CD14-positive monocyte (primary cell): Measurements from ENCODE around the gene GTF2A1L. TPM values are rescaled to one million over a fixed set of nuclear protein-coding genes. Genes with fewer than 3 reads are reported as not detected.

Source experiments
- DNase-seq, 3 donors: peaks; one replicate each; pipeline ENCODE4 v3.0.0-alpha.2; 2011 to 2022
- H2AFZ ChIP-seq: 2 replicates; pipeline ENCODE4 v1.6.0; 2012; ENCODE audit warnings: mild to moderate bottlenecking, low read depth, low read length, inconsistent platforms; ENCODE audit not compliant: insufficient read depth, poor library complexity, severe bottlenecking
- H3K27ac ChIP-seq, 2 donors: 1 replicate in 1 of 2; 2 replicates in 1 of 2; pipeline ENCODE4 v1.5.1; 2012 to 2013; ENCODE audit warnings: low read length in 2 of 2, control low read depth in 1 of 2, inconsistent platforms in 1 of 2, low read depth in 1 of 2, mild to moderate bottlenecking in 1 of 2
- H3K27me3 ChIP-seq, 2 donors: one replicate each; pipeline versions ENCODE4 v1.6.0 to v1.6.1; 2011 to 2013; ENCODE audit warnings: low read length in 2 of 2; ENCODE audit not compliant: control insufficient read depth in 2 of 2, insufficient read depth in 2 of 2
- H3K36me3 ChIP-seq, 2 donors: replicated peaks in 1 of 2; 1 replicate in 1 of 2; 2 replicates in 1 of 2; pipeline versions ENCODE4 v1.5.1 to v1.6.1; 2012 to 2013; ENCODE audit warnings: low read length in 2 of 2, control low read depth in 1 of 2, inconsistent platforms in 1 of 2, mild to moderate bottlenecking in 1 of 2; ENCODE audit not compliant: insufficient read depth in 2 of 2, control insufficient read depth in 1 of 2
- H3K4me1 ChIP-seq, 2 donors: 1 replicate in 1 of 2; 2 replicates in 1 of 2; pipeline versions ENCODE4 v1.5.1 to v1.6.1; 2012 to 2013; ENCODE audit warnings: low read length in 2 of 2, control low read depth in 1 of 2, inconsistent platforms in 1 of 2, mild to moderate bottlenecking in 1 of 2, moderate library complexity in 1 of 2; ENCODE audit not compliant: insufficient read depth in 2 of 2, control insufficient read depth in 1 of 2
- H3K4me2 ChIP-seq: replicated peaks from 2 replicates; pipeline ENCODE3; 2012; ENCODE audit warnings: low read length, moderate library complexity, mild to moderate bottlenecking; ENCODE audit not compliant: poor library complexity, severe bottlenecking; ENCODE audit errors: extremely low read depth
- H3K4me3 ChIP-seq, 3 experiments: fragments of 200-600 bp in 1 of 3; sonication (generic) in 1 of 3; replicated peaks in 1 of 3; 1 replicate in 2 of 3; 2 replicates in 1 of 3; pipeline ENCODE4 v1.5.1; 2011 to 2013; ENCODE audit warnings: low read length in 3 of 3, mild to moderate bottlenecking in 3 of 3, control low read depth in 2 of 3, low read depth in 2 of 3, inconsistent platforms in 1 of 3, moderate library complexity in 1 of 3
- H3K79me2 ChIP-seq: 2 replicates; pipeline ENCODE4 v1.6.0; 2012; ENCODE audit warnings: mild to moderate bottlenecking, control low read depth, inconsistent platforms, low read length, moderate library complexity; ENCODE audit not compliant: insufficient read depth
- H3K9ac ChIP-seq: 2 replicates; pipeline ENCODE4 v1.6.0; 2017; ENCODE audit warnings: low read length, mild to moderate bottlenecking; ENCODE audit not compliant: insufficient read depth, poor library complexity, severe bottlenecking
- H3K9me3 ChIP-seq, 2 donors: replicated peaks in 1 of 2; 1 replicate in 1 of 2; 2 replicates in 1 of 2; pipeline versions ENCODE4 v1.5.1 to v1.6.1; 2012 to 2013; ENCODE audit warnings: low read length in 2 of 2, control low read depth in 1 of 2; ENCODE audit not compliant: control insufficient read depth in 1 of 2, insufficient read depth in 1 of 2
- H4K20me1 ChIP-seq: 2 replicates; pipeline ENCODE4 v1.6.0; 2012; ENCODE audit warnings: mild to moderate bottlenecking, low read length, control low read depth, moderate library complexity; ENCODE audit not compliant: insufficient read depth
- H3K27ac Mint-ChIP-seq, 7 donors: one replicate each; pipeline ENCODE4 v1.8.0; 2020; ENCODE audit warnings: mild to moderate bottlenecking in 7 of 7, mixed read lengths in 7 of 7, moderate library complexity in 6 of 7, inconsistent platforms in 2 of 7
- H3K27me3 Mint-ChIP-seq, 3 donors: one replicate each; pipeline ENCODE4 v1.8.0; 2021 to 2022; ENCODE audit warnings: low read depth in 3 of 3, mild to moderate bottlenecking in 3 of 3, mixed read lengths in 3 of 3, moderate library complexity in 3 of 3, inconsistent platforms in 1 of 3
- H3K36me3 Mint-ChIP-seq, 2 donors: one replicate each; pipeline ENCODE4 v1.8.0; 2020; ENCODE audit warnings: mixed read lengths in 2 of 2, inconsistent platforms in 1 of 2, mild to moderate bottlenecking in 1 of 2
- H3K4me1 Mint-ChIP-seq: one replicate; pipeline ENCODE4 v1.8.0; 2020; ENCODE audit warnings: mild to moderate bottlenecking, mixed read lengths
- H3K4me3 Mint-ChIP-seq, 2 donors: one replicate each; pipeline ENCODE4 v1.8.0; 2020; ENCODE audit warnings: mild to moderate bottlenecking in 2 of 2, mixed read lengths in 2 of 2, moderate library complexity in 1 of 2
- H3K9me3 Mint-ChIP-seq, 7 donors: one replicate each; pipeline ENCODE4 v1.8.0; 2020 to 2022; ENCODE audit warnings: mixed read lengths in 7 of 7, mild to moderate bottlenecking in 6 of 7, moderate library complexity in 6 of 7, inconsistent platforms in 2 of 7
- CTCF ChIP-seq: fragments of 200-600 bp; IDR thresholded peaks from one replicate; pipeline ENCODE4 v1.8.0; 2022; ENCODE audit warnings: antibody characterized with exemption, mild to moderate bottlenecking
- WGBS: methylation state at CpG from one replicate; pipeline ENCODE4 v1.1.5; 2013; ENCODE audit warnings: missing lambda C conversion rate; ENCODE audit not compliant: insufficient coverage; 5-methylcytosine and 5-hydroxymethylcytosine counted together
- intact Hi-C, 2 donors: fragments of 100-400 bp; cut with micrococcal nuclease; formaldehyde crosslinking; loops; one replicate each; pipeline versions ENCODE4 v1.15.0 to v1.15.1; 2023
- polyA plus RNA-seq, 3 donors: library from polyadenylated mRNA; depleted of rRNA in 1 of 3; unstranded in 2 of 3; stranded (reverse) in 1 of 3; fragments of 300-500 nt in 2 of 3; fragments of >200 nt in 1 of 3; fragmentation: Illumina TruSeq in 2 of 3; gene quantifications; 1 replicate in 2 of 3; 2 replicates in 1 of 3; pipeline ENCODE4 v1.2.3, GENCODE V29; 2012 to 2021

Gene GTF2A1L
- polyA plus RNA-seq, 3 donors: not detected

- no peak overlapping the region for H3K9ac ChIP-seq
Observed at GRCh38 chr2:48569433-48569832, 48.2 kb upstream of the GTF2A1L start.

GRCh38 chr2:48572816-48573215 is 44.8 kb upstream of the GTF2A1L start:
- Histone ChIP-seq H3K36me3 (no peaks in the 10 kb centered on the region), H3K4me1 (no peaks in the 10 kb centered on the region), H3K79me2 (no peaks in the 10 kb centered on the region), H3K4me2 (no peak overlapping the region), H3K27me3 (no peaks in the 10 kb centered on the region), H4K20me1 (no peaks in the 10 kb centered on the region), H3K9ac (no peak overlapping the region), H3K27ac (no peak overlapping the region), H3K9me3 (no peaks in the 10 kb centered on the region), H2AFZ (no peak overlapping the region), H3K4me3 (no peak overlapping the region)
- Mint-ChIP-seq H3K4me1 (peaks cover 14% of the 10 kb centered on the region), H3K27ac (no peak overlapping the region), H3K9me3 (no peaks in the 10 kb centered on the region), H3K27me3 (peaks cover 0 to 2% (median 0%) of the 10 kb centered on the region in 3 donors), H3K4me3 (no peak overlapping the region), H3K36me3 (no peaks in the 10 kb centered on the region)
- intact Hi-C loops: no loop called here
- TF ChIP-seq CTCF: no peak
- DNase-seq: no peak
- WGBS: 100% methylated on average over 3 of the region's 5 CpGs

More at GRCh38 chr2:48569433-48569832, 48.2 kb upstream of the GTF2A1L start:
- Histone ChIP-seq H2AFZ (no peak overlapping the region), H3K79me2 (no peaks in the 10 kb centered on the region), H4K20me1 (no peaks in the 10 kb centered on the region), H3K4me3 (no peak overlapping the region), H3K27me3 (no peaks in the 10 kb centered on the region), H3K9me3 (no peaks in the 10 kb centered on the region), H3K4me2 (no peak overlapping the region), H3K27ac (no peak overlapping the region), H3K4me1 (no peaks in the 10 kb centered on the region), H3K36me3 (no peaks in the 10 kb centered on the region)
- H3K27ac Mint-ChIP-seq: no peak overlapping the region
- TF ChIP-seq CTCF: no peak
- H3K4me1 Mint-ChIP-seq: peaks cover 6% of the 10 kb centered on the region
- no peaks in the 10 kb centered on the region for H3K36me3 Mint-ChIP-seq
- DNase-seq: no peak
- peaks cover 0 to 2% (median 0%) of the 10 kb centered on the region in 3 donors for H3K27me3 Mint-ChIP-seq
- H3K9me3 Mint-ChIP-seq: peaks cover 0 to under 1% (median 0%) of the 10 kb centered on the region in 7 donors
- H3K4me3 Mint-ChIP-seq: no peak overlapping the region
- intact Hi-C loops: no loop called here
